ENCODE measurements around the gene MOSPD3.

Gene MOSPD3

DNA sequence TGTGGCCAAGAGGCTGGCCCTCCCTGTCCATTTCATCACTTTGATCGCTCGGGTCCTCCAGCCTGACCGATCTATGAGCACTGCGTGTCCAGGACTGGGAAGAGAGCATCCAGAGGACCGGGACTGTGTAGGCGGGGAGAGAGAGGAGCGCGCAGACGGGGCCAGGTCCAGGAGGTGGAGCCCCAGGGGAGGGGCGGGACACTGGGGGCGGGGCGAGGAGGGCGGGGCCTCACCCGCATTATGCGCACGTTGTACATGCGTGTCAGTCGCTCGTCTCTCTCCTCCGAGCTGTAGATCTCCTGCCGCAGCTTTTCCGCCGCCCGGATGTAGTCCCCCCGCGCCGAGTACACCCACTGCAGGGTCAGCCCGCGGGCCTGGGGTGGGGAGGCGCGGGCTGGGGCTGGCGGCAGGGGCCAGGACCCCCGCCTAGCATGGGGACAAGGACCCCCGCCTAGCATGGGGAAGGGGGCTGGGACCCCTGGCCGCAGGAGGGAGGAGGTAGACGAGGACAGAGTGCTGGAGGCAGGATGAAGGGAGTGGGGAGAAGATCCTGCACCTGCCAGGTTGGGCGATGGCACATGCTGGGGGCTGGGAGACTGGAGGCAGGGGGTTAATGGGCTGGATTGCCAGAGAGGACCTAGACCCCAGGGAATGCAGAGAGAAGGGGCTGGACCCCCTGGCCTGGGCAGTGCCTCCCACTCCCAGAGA, 14.3 kb downstream of the MOSPD3 start:
- TF ChIP-seq, protein P1, sequence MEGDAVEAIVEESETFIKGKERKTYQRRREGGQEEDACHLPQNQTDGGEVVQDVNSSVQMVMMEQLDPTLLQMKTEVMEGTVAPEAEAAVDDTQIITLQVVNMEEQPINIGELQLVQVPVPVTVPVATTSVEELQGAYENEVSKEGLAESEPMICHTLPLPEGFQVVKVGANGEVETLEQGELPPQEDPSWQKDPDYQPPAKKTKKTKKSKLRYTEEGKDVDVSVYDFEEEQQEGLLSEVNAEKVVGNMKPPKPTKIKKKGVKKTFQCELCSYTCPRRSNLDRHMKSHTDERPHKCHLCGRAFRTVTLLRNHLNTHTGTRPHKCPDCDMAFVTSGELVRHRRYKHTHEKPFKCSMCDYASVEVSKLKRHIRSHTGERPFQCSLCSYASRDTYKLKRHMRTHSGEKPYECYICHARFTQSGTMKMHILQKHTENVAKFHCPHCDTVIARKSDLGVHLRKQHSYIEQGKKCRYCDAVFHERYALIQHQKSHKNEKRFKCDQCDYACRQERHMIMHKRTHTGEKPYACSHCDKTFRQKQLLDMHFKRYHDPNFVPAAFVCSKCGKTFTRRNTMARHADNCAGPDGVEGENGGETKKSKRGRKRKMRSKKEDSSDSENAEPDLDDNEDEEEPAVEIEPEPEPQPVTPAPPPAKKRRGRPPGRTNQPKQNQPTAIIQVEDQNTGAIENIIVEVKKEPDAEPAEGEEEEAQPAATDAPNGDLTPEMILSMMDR (IDR thresholded peaks at IDR 0.05; ENCODE audit: low read depth, low read length, missing control alignments) = no peak
- no peak for DNase-seq (ENCODE audit: low read depth)
- peak overlapping the region; percentile 49 for H3K4me3 ChIP-seq (ENCODE audit: low read depth, low read length)

DNA sequence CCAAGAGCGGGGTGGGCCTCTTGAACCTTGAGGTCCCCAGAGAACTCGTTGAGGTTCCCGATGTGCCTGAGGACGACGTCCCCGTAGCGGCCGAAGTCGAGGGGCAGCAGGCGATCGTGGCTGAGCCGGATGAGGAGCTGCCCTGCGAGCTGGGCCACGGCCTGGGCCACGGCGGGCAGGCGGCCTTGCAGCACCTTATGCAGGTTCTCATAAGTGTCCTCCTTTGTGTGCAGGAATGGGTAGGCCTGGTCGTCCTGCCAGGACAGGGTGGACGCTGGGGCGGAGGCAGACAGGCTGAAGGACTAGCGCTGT, 14.9 kb downstream of the MOSPD3 start:
- DNase-seq (ENCODE audit: low read depth) = no peak
- peak overlapping the region; percentile 49 for H3K4me3 ChIP-seq (ENCODE audit: low read depth, low read length)
- TF ChIP-seq, protein P1 (IDR thresholded peaks at IDR 0.05; ENCODE audit: low read depth, low read length, missing control alignments) = no peak

DNA sequence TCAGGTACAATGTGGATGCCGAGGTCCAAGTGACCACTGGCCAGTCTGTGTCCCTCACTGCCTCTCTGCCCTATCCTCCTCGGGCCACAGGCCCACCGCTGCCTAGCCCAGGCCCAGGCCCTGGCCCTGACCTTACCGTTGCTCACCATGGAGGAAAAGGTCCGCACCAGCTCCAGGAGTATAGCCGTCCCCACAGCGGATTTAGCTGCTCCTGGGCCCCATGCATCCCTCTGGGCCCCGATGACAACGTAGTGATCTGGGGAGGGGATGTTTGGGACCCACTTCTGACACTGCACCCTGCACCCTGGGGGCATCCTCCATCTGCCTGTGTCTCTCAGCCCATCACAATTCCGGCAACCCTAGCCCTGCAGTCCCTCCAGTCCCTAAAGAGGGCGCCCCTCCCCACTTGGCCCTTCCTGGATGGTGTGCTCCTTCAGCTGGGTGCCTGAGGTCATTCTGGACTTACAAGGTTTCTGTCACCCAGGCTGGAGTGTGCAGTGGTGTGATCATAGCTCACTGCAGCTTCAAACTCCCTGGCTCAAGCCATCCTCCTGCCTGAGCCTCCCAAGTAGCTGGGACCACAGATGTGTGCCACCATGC, 16.9 kb downstream of the MOSPD3 start:
- TF ChIP-seq, protein P1 (IDR thresholded peaks at IDR 0.05; ENCODE audit: low read depth, low read length, missing control alignments) = peak; percentile 50
- DNase-seq (ENCODE audit: low read depth) = no peak
- H3K4me3 ChIP-seq (ENCODE audit: low read depth, low read length) = no peak overlapping the region

DNA sequence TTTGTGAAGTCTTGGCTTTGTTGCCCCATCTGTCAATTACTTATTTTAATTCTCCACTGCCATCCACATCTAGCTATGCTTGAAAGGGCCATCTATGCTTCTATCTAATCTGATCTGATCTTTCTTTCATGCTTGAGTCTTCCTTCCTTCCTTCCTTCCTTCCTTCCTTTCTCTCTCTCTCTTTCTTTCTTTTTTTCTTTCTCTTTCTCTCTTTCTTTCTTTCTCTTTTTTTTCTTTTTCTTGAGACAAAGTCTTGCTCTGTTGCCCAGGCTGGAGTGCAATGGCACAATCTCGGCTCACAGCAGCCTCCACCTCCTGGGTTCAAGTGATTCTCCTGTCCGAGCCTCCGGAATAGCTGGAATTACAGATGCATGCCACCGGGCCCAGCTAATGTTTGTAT, 17.7 kb downstream of the MOSPD3 start:
- no peak overlapping the region for H3K4me3 ChIP-seq (ENCODE audit: low read depth, low read length)
- no peak for DNase-seq (ENCODE audit: low read depth)
- TF ChIP-seq, protein P1 (IDR thresholded peaks at IDR 0.05; ENCODE audit: low read depth, low read length, missing control alignments) = no peak

DNA sequence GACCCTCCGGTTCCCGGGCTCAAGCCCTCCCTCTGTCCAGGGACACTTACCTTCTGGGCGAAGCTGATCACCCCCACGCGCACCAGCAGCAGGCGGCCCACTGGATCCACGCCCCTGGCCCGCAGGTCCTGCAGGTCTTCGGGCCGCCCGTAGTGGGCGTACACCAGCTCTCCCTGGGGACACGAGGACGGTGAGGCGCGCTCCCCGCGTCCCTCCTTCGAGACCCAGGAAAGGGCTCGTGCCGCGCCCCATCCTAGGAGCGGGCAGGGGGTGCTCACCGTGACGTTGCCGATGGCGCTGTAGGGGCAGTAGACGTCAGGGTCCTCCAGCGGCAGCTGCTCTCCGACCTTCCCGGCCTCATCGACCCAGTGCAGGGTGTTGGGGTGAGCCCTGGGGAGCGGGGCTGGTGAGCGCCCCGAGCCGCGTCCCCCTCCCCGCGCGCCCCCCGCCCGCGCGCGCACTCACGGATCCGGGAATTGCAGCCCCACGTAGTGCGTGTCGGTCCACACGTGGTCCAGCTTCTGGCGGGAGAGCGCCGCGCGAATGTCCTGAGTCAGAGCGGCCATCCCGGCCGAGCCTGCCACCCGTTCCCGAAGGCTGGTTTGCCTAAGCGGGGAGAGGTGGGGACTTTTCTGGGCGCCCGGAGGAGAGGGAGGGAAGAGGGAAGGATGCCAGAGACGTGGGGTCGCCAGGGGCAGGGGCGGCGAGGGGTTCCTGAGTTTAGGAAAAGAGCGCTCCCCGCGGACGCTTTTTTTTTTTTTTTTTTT, 20.8 kb downstream of the MOSPD3 start:
- H3K4me3 ChIP-seq (ENCODE audit: low read depth, low read length) = peak overlapping the region; percentile 76
- TF ChIP-seq, protein P1 (IDR thresholded peaks at IDR 0.05; ENCODE audit: low read depth, low read length, missing control alignments) = peak; percentile 59
- DNase-seq (ENCODE audit: low read depth) = no peak

DNA sequence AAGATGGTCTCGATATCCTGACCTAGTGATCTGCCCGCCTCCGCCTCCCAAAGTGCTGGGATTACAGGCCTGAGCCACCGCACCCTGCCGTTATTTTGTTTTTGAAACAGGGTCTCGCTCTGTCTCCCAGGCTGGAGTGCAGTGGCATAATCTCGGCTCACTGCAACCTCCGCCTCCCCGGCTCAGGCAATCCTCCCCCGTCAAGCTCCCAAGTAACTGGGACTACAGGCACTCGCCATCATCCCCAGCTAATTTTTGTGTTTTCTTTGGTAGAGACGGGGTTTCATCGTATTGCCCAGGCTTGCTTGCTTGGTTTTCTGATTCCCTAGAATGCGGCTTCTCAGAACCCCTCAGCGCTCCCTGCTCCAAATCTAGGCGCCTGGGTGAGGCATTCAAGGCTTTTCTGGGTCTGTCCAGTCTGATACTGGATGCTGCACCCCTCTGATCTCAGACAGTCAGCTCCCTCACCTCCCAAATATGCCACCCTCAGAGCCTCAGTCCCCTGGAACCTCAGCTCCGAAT, 27.7 kb downstream of the MOSPD3 start:
- no peak for DNase-seq (ENCODE audit: low read depth)
- no peak overlapping the region for H3K4me3 ChIP-seq (ENCODE audit: low read depth, low read length)
- TF ChIP-seq, protein P1 (IDR thresholded peaks at IDR 0.05; ENCODE audit: low read depth, low read length, missing control alignments) = no peak
